ENCODE results near the gene ZRANB3. TPM values are rescaled to one million over a fixed set of nuclear protein-coding genes. Genes with fewer than 3 reads are reported as not detected.
A peak's percentile ranks its signal among the peaks of the same experiment; 100 is the strongest.

Gene ZRANB3
- total and polyA plus RNA-seq, 10 of the 15 experiments (the other 5 are each of a cell fraction or from before 2014, with no cell fraction given) = 5.6 to 11.4 (median 9.9) TPM

GRCh38 chr2:135530313-135531230 lies at the start of gene ZRANB3 (continued):
- TF ChIP-seq E2F8 (IDR thresholded peaks at IDR 0.05; ENCODE audit: low read depth, partially characterized antibody) (peak; percentile 98), SKIL (IDR thresholded peaks at IDR 0.05; ENCODE audit: low read depth, poor library complexity, severe bottlenecking) (peak; percentile 55), GABPA (IDR thresholded peaks at IDR 0.05; ENCODE audit: low read depth) (peak; percentile 87), RB1 (IDR thresholded peaks at IDR 0.05; ENCODE audit: borderline replicate concordance) (0 out of 2 replicates have a peak, but pooled peaks have one; percentile 87), USF2 (IDR thresholded peaks at IDR 0.05; ENCODE audit: borderline replicate concordance, low read depth, low read length) (no peak), MYB (IDR thresholded peaks at IDR 0.05; ENCODE audit: borderline replicate concordance, low read depth, low read length) (no peak), SMARCA5 (IDR thresholded peaks at IDR 0.05) (0 out of 2 replicates have a peak, but pooled peaks have one; percentile 18), SIN3A (IDR thresholded peaks at IDR 0.05; ENCODE audit: low read depth, low read length) (peak; percentile 83; the same call in 1 of the 2 replicates), JUND (IDR thresholded peaks at IDR 0.05; ENCODE audit: low read depth, low read length) (no peak), ESRRA (IDR thresholded peaks at IDR 0.05; ENCODE audit: low read length) (no peak), PAX8 (IDR thresholded peaks at IDR 0.05) (peak; percentile 70), SUPT20H (IDR thresholded peaks at IDR 0.05; ENCODE audit: borderline replicate concordance, control insufficient read depth, low read depth, low read length) (no peak), RBBP5 (conservative IDR thresholded peaks at IDR 0.05) (no peak), PML (IDR thresholded peaks at IDR 0.05; ENCODE audit: low read length) (peak; percentile 80), EZH2 (IDR thresholded peaks at IDR 0.05; ENCODE audit: borderline replicate concordance, control insufficient read depth, low read depth, low read length) (no peak), STAT3 (IDR thresholded peaks at IDR 0.05; ENCODE audit: low read depth, low read length) (no peak), STAT1 (conservative IDR thresholded peaks at IDR 0.05) (0 out of 2 replicates have a peak, but pooled peaks have one; percentile 39), CHD2 (IDR thresholded peaks at IDR 0.05; ENCODE audit: borderline replicate concordance, low read depth, low read length) (peak; percentile 94), IKZF1 (conservative IDR thresholded peaks at IDR 0.05) (peak; percentile 81), E4F1 (IDR thresholded peaks at IDR 0.05; ENCODE audit: borderline replicate concordance, partially characterized antibody) (no peak)

Measured in GM12878 (cell line).